Ascending aorta (tissue), 2 donors: ENCODE data around the gene ST6GALNAC3. TPM values are rescaled to one million over a fixed set of nuclear protein-coding genes. Genes with fewer than 3 reads are reported as not detected.

Experiments
- DNase-seq, 2 donors: peaks; one replicate each; pipeline ENCODE4 v3.0.0-alpha.2; 2019; ENCODE audit warnings: low spot score in 2 of 2
- H3K27ac ChIP-seq, 2 donors: fragments of 200-600 bp; sonication (generic); one replicate each; pipeline ENCODE4 v1.5.1; 2016 to 2017; ENCODE audit warnings: mild to moderate bottlenecking in 1 of 2
- H3K27me3 ChIP-seq: fragments of 200-600 bp; sonication (generic); one replicate; pipeline ENCODE4 v1.5.1; 2017
- H3K36me3 ChIP-seq, 2 donors: fragments of 200-600 bp; sonication (generic); one replicate each; pipeline ENCODE4 v1.5.1; 2016
- H3K4me1 ChIP-seq, 2 donors: fragments of 200-600 bp; sonication (generic); one replicate each; pipeline ENCODE4 v1.5.1; 2016 to 2017; ENCODE audit warnings: mild to moderate bottlenecking in 1 of 2
- H3K4me3 ChIP-seq, 2 donors: fragments of 200-600 bp; sonication (generic); one replicate each; pipeline ENCODE4 v1.5.1; 2016 to 2017; ENCODE audit warnings: mild to moderate bottlenecking in 1 of 2
- H3K9me3 ChIP-seq, 2 donors: fragments of 200-600 bp; sonication (generic); one replicate each; pipeline ENCODE4 v1.5.1; 2016
- intact Hi-C: fragments of 100-400 bp; cut with DNase I; formaldehyde crosslinking; loops from one replicate; pipeline ENCODE4 v1.15.1; 2023
- total RNA-seq: library from RNA; depleted of rRNA; stranded (reverse); fragments of >200 nt; gene quantifications from one replicate; pipeline ENCODE4 v1.1.0, GENCODE V29; 2016
- TF ChIP-seq, protein P1 (sequence below), 3 experiments: fragments of 200-600 bp in 2 of 3; fragments of 450-650 bp in 1 of 3; sonication (generic) in 2 of 3; IDR thresholded peaks; one replicate each; pipeline ENCODE4 v1.5.1; 2016 to 2019; ENCODE audit warnings: antibody characterized with exemption in 3 of 3, mild to moderate bottlenecking in 1 of 3, moderate library complexity in 1 of 3

Gene ST6GALNAC3
- total RNA-seq, 1 donor from 2014 or later: 34.5 TPM

- H3K27ac ChIP-seq: no peak overlapping the region
- no peak overlapping the region for H3K4me3 ChIP-seq
- TF ChIP-seq, protein P1, sequence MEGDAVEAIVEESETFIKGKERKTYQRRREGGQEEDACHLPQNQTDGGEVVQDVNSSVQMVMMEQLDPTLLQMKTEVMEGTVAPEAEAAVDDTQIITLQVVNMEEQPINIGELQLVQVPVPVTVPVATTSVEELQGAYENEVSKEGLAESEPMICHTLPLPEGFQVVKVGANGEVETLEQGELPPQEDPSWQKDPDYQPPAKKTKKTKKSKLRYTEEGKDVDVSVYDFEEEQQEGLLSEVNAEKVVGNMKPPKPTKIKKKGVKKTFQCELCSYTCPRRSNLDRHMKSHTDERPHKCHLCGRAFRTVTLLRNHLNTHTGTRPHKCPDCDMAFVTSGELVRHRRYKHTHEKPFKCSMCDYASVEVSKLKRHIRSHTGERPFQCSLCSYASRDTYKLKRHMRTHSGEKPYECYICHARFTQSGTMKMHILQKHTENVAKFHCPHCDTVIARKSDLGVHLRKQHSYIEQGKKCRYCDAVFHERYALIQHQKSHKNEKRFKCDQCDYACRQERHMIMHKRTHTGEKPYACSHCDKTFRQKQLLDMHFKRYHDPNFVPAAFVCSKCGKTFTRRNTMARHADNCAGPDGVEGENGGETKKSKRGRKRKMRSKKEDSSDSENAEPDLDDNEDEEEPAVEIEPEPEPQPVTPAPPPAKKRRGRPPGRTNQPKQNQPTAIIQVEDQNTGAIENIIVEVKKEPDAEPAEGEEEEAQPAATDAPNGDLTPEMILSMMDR (IDR thresholded peaks at IDR 0.05): no peak
- H3K4me1 ChIP-seq: no peaks in the 10 kb centered on the region
- no peaks in the 10 kb centered on the region for H3K27me3 ChIP-seq
- no peaks in the 10 kb centered on the region for H3K36me3 ChIP-seq
- intact Hi-C loops: no loop called here
- DNase-seq: no peak
- H3K9me3 ChIP-seq: no peaks in the 10 kb centered on the region
Observed at GRCh38 chr1:76491737-76492136, 417.2 kb downstream of the ST6GALNAC3 start.

DNA sequence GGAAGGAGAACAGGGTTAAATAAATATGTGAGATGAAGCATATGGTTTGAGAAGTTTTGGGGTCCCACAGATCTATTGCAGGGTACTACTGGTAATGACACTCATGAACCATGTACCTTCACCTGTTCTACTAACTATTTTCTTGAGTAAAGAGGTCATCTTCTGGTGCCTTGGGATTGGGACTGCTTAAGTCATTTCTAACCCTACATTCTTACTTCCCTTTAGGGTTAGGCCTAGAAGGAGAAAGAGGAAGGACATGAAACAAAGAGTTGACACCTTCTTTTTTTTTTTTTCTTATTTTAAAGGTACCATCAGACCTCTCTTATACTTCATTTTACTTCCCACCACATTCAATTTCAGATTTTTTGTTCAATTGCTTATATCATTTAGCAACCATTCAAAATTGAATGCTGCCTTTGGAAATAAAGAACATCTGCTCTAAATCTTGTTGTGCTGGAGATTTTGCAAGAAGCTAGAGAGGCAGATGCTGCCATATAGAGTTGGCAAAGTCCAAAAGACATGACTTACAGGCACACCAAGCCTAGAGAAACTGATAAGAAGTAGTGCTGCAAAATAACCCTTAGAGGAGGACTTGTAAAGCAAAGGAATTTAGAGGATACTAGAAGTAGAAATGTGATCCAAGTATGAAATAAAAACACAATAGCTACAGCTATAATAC, 418.3 kb downstream of the ST6GALNAC3 start:
- H3K36me3 ChIP-seq: no peaks in the 10 kb centered on the region
- no peaks in the 10 kb centered on the region for H3K4me1 ChIP-seq
- no peaks in the 10 kb centered on the region for H3K27me3 ChIP-seq
- no peak for DNase-seq
- TF ChIP-seq, protein P1 (IDR thresholded peaks at IDR 0.05): no peak
- H3K9me3 ChIP-seq: no peaks in the 10 kb centered on the region
- H3K4me3 ChIP-seq: no peak overlapping the region
- H3K27ac ChIP-seq: no peak overlapping the region
- intact Hi-C loops: no loop called here

DNA sequence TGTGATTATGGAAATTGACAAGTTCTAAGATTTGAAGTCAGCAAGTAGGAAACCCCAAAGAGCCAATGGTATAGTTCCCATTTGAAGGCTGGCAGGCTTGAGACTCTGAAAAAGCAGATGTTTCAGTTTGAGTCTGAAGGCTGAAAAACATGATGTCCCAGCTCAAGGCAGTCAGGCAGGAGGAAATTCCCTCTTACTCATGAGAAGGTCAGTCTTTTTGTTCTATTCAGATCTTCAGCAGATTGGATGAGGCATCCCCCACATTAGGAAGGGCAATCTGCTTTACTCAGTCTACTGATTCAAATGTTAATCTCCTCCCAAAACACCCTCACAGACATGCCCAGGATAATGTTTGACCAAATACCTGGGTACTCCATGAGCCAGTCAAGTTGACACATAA, 420.3 kb downstream of the ST6GALNAC3 start:
- TF ChIP-seq, protein P1 (IDR thresholded peaks at IDR 0.05): no peak
- intact Hi-C loops: no loop called here
- Histone ChIP-seq H3K4me3 (no peak overlapping the region), H3K4me1 (no peaks in the 10 kb centered on the region), H3K9me3 (no peaks in the 10 kb centered on the region), H3K27me3 (no peaks in the 10 kb centered on the region), H3K36me3 (no peaks in the 10 kb centered on the region), H3K27ac (no peak overlapping the region)
- no peak for DNase-seq

- Histone ChIP-seq H3K4me1 (no peaks in the 10 kb centered on the region), H3K4me3 (no peak overlapping the region), H3K27me3 (no peaks in the 10 kb centered on the region), H3K9me3 (no peaks in the 10 kb centered on the region), H3K27ac (no peak overlapping the region), H3K36me3 (no peaks in the 10 kb centered on the region)
- TF ChIP-seq, protein P1 (IDR thresholded peaks at IDR 0.05): no peak
- DNase-seq: no peak
- intact Hi-C loops: no loop called here
Observed at GRCh38 chr1:76496871-76497270, 422.3 kb downstream of the ST6GALNAC3 start.

DNA sequence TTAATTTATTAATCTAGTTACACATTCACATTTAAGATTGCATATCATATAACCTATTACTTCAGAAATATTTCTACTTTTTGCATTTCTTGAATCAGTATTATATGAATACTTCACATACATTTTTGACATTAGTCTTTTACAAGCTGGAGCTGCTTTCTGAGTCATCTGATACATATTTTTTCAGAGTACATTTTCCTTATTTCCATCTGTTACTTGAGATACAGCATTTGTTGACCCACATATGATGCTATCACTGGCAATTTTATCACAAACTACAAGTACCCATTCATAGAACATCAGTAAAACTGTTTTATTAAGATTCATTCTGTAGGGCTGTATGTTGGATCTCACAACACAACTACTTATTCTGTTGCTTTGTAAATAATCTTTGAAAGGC, 425.6 kb downstream of the ST6GALNAC3 start:
- H3K4me3 ChIP-seq: no peak overlapping the region
- TF ChIP-seq, protein P1 (IDR thresholded peaks at IDR 0.05): no peak
- H3K27me3 ChIP-seq: no peaks in the 10 kb centered on the region
- no peaks in the 10 kb centered on the region for H3K4me1 ChIP-seq
- intact Hi-C loops: no loop called here
- H3K9me3 ChIP-seq: no peaks in the 10 kb centered on the region
- H3K36me3 ChIP-seq: no peaks in the 10 kb centered on the region
- no peak for DNase-seq
- H3K27ac ChIP-seq: no peak overlapping the region

- no peak overlapping the region for H3K4me3 ChIP-seq
- H3K4me1 ChIP-seq: no peaks in the 10 kb centered on the region
- H3K36me3 ChIP-seq: no peaks in the 10 kb centered on the region
- intact Hi-C loops: no loop called here
- H3K27me3 ChIP-seq: no peaks in the 10 kb centered on the region
- DNase-seq: no peak
- TF ChIP-seq, protein P1 (IDR thresholded peaks at IDR 0.05): no peak
- no peaks in the 10 kb centered on the region for H3K9me3 ChIP-seq
- H3K27ac ChIP-seq: no peak overlapping the region
Observed at GRCh38 chr1:76501136-76501535, 426.6 kb downstream of the ST6GALNAC3 start.
